GM20431 (cell line): ENCODE data around the gene DOCK10.

Experiments used
- in situ Hi-C: fragments of 300-500 bp; cut with MseI, MboI; formaldehyde crosslinking; loops from one replicate; pipeline ENCODE4 v1.15.0; 2020; ENCODE audit warnings: low sequenced_read_pairs; ENCODE audit not compliant: unreplicated experiment

Gene DOCK10

GRCh38 chr2:224983712-224984554 lies 58.3 kb downstream of the DOCK10 start:
- in situ Hi-C loops, result no loop called here

DNA sequence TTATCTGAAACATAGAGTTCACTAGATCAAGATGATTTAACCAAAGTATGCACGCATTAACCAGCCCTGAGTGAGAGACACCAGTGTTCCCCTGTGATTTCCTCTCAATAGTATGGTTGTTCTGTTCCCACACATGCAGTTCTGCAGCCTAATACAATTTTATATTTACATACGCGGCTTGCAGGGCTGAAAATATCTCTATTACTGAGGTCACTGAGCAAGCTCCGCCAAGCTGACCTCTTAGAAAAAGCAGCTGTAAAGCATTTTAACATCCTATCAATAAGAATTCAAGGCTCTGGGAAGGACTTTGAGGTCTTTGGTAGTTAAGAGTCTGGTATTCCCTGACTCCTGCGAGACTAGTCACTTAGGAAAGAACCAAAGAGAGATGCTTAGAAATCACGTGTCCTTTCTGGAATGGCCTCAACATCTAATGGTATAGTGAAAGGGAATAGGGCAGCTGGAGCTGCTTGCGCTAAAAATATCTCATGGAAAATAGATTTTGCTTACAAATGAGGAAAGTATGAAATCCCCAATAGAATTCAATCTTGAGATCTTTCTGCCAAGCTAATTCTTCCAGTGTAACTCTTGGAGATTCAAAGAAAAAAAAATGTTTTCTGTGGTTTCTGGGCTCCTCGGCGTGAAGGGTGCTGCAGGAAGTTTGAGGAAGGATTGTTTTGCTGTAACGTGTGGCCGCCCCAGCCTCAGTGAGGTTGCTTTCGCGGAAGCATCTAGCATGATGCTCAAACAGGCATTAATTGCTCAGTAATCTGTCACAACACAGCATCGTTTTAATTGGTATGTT lies 59.2 kb downstream of the DOCK10 start:
- in situ Hi-C loops, result no loop called here

DNA sequence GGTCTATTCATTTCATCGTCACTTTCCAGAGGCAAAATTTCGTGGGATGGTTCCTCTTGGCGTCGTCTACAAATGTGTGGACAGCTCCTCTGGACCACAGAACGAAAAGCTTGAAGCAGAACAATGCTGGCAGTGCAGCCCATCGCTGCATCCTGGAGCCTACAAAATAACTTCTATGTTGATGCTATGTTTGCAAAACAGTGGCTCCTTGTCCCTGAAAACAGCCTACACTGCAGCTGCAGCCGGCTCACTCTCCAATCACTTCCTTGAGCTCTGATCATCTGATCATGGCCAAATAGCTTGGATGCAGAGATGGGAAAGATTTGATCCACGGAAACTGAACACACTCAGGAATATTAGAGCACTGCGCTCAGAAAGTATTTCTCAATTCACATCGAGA lies 60.0 kb downstream of the DOCK10 start:
- in situ Hi-C loops, result no loop called here

- in situ Hi-C loops, result no loop called here
Observed at GRCh38 chr2:224976629-224977525, 65.4 kb downstream of the DOCK10 start.

GRCh38 chr2:224975761-224976160 lies 66.5 kb downstream of the DOCK10 start:
- in situ Hi-C loops, result no loop called here

- in situ Hi-C loops, result no loop called here
Observed at GRCh38 chr2:224973112-224974016, 68.9 kb downstream of the DOCK10 start.

GRCh38 chr2:224971214-224971613 lies 71.1 kb downstream of the DOCK10 start:
- in situ Hi-C loops, result no loop called here

- in situ Hi-C loops, result no loop called here
Observed at GRCh38 chr2:224970311-224970710, 72.0 kb downstream of the DOCK10 start.

DNA sequence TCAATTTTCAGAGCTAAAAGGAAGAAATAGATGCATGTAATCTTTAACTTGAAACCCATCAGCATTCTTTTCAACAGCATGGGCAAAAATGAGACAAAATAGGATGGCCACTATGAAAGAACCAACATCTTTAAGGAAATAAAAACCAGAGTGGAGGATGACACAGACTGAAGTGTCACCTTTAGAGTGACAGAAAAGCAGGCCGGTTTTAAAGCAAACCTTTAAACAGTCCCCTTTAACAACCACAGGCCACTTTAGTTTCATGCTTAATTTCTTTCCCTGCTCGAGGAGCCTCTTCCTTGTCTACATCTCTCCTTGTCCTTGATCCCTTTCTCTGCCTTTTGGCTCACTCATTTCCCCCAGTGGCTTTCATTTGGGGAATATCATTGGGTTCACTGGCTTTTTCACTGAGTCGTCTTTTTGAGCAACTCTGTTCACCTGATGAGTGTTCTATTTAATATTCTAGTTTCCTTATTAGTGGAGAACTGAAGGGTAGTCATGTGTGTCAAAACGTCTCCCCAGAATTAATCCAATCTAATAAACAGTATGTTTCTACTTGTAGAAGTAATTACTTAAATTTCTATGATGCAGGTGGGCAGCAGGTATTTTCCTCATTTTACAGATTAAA lies 72.5 kb downstream of the DOCK10 start:
- in situ Hi-C loops, result no loop called here

DNA sequence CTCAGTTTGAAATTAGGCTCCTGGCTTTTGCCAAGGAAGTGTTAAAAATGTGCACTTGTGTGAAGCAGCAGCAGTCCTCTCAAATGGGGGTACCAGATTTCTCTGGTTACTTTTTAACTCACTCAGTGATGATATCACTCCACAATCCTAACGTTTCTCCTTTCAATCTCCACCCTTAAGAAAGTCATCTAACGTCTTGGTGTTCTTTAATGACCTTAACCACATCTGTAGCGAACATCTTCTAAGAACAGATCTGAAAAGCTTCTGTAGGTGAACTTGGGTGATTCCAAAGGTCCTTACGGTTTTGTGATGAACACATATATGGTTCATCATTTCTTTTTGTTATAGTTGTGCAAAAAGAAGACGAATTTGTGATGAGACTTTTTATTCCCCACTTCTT lies 73.2 kb downstream of the DOCK10 start:
- in situ Hi-C loops, result no loop called here

GRCh38 chr2:224968051-224968450 lies 74.2 kb downstream of the DOCK10 start:
- in situ Hi-C loops, result no loop called here

GRCh38 chr2:224966613-224967012 lies 75.7 kb downstream of the DOCK10 start:
- in situ Hi-C loops, result no loop called here

DNA sequence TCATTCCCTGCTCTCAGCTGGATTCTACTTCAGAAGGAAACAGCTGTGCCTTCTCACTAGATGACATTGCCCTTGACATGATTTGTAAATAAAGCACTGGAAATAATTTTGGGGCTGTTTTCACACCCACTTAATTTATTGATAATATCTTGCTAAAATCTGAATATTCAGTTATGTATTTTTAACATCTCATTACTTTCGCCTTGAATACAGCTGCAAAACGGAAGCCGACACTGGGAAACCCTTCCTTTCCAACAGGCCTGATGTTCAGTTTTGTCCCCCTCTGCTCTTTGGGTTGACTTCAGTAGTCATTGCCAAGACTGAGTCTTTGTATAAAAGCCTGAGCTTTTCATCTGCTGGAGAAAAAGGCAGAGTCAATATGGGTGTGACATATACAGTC lies 82.7 kb downstream of the DOCK10 start:
- in situ Hi-C loops, result no loop called here

GRCh38 chr2:224958873-224959272 lies 83.4 kb downstream of the DOCK10 start:
- in situ Hi-C loops, result no loop called here

DNA sequence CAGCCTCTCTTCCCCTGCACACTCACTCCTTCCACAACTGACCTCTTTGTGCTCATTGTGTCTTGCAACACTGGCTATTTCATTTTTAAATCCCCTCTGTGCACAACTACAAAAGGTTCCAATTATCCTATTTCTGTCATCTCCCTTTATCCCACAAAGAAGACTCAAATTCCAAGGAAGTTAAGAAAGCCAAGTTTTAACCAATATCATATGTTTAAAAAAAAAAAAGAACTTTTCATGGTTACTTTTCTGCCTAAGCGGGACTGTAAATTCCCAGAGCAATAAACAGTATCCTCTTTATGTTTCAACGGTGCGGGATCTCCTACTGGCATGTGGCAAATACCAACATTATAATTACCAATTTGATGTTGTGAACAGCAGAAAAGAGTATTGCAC lies 83.8 kb downstream of the DOCK10 start:
- in situ Hi-C loops, result no loop called here

DNA sequence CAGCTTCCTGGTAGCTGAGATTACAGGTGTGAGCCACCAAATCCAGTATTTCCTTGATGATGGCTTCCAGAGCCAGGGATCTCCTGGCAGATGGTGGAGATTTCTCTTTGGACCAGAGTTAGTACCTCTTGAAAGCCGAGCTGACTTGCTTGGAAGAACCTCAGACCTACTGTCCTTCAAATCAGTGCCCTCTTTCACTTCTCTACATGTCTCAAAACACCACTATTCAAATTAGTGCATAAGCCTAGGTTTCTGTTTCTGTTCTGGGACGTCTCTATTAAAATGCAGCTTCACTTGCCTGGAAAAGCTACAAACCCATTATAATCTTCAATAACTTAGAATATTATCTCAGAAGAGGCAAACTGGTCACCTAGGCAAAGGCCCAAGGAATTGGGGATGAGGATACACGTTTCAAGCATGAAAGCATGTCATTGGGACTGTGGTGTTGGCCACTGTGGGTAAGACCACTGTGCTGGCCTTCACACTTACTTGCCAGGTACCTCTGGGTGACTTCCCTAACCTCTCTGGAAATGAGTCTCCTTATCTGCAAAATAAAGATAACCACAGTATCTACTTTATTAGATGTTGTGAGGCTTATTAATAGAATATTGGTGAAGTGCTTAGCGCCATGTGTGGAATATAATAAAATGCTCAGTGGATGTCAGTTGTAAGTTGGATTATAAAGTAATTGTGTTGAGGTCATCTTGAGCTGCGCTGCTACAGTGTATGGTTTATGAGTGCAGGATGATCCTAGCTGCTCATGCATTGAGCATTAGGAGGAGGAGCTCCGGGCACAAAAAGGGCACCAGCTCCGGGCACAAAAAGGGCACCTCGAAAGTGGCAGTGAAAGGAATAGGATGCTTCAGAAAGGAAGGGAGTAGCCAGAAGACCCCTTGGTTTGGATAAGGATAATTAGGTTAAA lies 84.5 kb downstream of the DOCK10 start:
- in situ Hi-C loops, result no loop called here

DNA sequence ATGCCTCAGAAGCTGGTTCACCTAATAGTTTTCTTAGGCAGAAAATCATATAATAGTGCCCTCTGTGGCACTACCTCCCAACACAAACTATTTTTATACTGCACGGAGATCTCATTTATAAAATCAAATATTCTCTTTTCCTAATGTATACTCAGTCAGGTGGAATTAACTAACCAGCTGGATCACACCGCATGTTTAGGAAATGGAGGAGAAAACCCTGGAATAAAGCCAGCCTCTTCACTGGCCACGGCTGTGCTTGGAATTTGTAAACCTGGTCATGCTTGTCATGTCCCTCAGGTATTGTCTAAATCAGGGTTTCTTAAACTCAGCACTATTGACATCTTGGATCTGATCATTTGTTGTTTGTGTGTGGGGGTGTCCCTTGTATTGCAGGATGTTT lies 85.6 kb downstream of the DOCK10 start:
- in situ Hi-C loops, result no loop called here

- in situ Hi-C loops, result no loop called here
Observed at GRCh38 chr2:224954980-224955379, 87.3 kb downstream of the DOCK10 start.
